GM12873 (cell line): ENCODE data around the gene ENOX2.

Experiments used
- TF ChIP-seq, protein P1 (sequence below): IDR thresholded peaks from 2 replicates; pipeline ENCODE4 v1.5.1; 2012; ENCODE audit warnings: low read depth, mild to moderate bottlenecking, moderate library complexity, low read length, control low read depth; ENCODE audit not compliant: insufficient read depth; ENCODE audit errors: missing control alignments

Gene ENOX2

DNA sequence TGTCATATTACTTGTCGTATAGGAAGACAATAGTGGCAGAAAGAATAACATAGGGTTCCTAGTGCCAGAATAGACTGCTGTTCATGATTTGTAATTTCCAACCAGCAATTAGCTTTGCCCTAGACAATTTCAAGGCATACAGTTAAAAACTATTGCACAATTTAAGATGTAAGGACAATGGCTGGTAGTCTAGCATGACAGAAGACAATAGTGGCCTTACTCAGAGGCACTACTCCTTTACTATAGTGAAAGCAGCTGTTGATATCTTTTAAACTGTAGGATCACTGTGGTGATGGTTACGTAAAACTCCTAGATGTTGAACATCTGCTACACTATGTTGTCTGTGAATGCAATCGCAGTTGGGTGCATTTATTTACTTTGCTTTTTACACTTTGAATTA is 266.7 kb downstream of the ENOX2 start:
- TF ChIP-seq, protein P1, sequence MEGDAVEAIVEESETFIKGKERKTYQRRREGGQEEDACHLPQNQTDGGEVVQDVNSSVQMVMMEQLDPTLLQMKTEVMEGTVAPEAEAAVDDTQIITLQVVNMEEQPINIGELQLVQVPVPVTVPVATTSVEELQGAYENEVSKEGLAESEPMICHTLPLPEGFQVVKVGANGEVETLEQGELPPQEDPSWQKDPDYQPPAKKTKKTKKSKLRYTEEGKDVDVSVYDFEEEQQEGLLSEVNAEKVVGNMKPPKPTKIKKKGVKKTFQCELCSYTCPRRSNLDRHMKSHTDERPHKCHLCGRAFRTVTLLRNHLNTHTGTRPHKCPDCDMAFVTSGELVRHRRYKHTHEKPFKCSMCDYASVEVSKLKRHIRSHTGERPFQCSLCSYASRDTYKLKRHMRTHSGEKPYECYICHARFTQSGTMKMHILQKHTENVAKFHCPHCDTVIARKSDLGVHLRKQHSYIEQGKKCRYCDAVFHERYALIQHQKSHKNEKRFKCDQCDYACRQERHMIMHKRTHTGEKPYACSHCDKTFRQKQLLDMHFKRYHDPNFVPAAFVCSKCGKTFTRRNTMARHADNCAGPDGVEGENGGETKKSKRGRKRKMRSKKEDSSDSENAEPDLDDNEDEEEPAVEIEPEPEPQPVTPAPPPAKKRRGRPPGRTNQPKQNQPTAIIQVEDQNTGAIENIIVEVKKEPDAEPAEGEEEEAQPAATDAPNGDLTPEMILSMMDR: no peak

DNA sequence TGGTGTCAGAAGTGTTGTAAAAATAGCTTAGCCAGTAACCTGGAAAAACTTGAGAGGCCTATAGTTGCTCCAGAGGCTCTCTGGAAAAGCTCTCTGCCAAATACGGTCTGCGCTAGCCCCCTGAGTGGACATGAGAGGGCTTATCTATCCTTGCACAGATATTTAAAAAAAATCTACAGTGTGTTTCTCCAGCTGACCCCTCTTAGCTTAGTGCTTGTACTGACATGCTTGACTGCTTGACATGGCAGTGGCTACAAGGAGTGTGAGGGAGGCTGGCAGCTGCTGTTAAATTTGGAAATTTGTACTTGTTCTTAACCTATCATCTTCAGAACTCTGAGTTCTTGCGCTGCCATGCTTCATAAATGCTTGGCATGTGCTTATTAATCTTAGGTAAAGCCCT is 272.0 kb downstream of the ENOX2 start:
- TF ChIP-seq, protein P1: no peak

DNA sequence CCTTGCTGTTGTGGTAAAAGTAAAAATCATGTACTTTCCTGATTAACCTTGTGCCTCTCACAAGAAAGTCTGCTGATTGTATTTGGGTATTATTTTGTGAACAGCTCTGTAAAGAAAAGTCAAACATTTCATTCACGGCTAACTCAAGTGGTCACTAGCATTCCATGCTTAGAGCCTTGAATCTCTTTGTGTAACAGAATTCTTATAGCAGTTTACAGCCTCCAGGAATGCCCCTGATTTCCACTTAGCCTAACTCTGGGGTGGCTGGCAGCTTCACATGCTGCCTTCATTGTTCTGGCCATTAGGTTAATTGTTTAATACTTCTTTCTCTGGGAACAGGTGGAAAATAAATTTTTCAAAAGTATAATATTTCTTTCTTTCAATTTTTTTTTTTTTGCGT is 274.5 kb downstream of the ENOX2 start:
- TF ChIP-seq, protein P1: no peak

DNA sequence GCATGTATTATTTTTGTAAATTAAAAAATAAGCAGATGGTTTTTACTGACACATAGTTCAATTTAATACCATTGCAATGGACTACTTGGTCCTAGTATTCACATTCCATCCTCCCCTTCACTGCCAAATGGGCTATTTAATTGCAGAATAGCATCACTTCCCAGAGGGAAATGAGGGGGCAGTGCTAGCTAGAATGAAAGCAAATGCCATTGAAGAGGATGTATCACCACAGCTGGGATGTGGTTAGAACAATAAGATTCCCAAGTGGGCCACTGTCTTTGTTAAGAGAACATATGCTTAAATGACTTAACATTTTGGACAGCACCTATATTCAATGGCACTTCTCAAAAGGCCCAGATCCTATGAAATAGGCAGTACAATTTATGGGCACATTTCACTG is 276.5 kb downstream of the ENOX2 start:
- TF ChIP-seq, protein P1: no peak

DNA sequence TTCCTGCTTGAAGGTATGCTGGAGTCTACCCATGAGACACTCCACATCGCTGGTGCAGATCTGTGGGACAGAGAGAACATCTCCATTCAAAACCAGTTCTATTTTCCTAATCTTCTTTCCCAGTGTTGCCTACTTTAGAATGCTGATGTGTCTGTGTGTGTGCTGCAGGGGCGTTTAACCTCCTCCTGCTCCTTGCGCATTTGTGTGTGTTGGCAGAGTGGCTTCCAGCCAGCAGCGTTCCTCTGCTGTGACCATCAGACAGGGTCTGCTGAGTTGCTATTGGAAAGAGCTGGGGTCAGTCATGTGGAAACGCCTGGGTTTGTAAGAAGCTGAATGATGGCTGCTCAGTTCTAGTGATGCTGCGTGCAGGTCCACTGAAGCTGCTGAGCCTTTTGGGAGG is 277.6 kb downstream of the ENOX2 start:
- TF ChIP-seq, protein P1: no peak

DNA sequence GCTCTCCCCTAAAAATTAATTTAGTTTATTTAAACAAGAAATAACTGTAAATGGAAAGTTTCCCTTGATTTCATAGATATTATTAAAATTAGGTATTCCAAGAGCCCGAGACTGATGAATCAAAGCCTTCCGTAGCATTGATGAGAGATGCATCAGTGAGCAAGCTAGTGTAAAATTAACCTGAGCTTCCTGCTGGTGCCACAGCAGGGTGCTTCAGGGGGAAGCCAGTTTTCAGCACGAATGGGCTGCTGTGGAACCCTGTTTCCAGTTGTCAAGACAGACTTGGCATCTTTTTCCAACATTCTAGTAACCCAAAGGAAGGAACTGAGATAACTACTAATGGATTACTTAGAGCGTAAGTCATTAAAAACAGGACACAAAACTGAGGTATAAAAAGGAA is 279.5 kb downstream of the ENOX2 start:
- TF ChIP-seq, protein P1: no peak

DNA sequence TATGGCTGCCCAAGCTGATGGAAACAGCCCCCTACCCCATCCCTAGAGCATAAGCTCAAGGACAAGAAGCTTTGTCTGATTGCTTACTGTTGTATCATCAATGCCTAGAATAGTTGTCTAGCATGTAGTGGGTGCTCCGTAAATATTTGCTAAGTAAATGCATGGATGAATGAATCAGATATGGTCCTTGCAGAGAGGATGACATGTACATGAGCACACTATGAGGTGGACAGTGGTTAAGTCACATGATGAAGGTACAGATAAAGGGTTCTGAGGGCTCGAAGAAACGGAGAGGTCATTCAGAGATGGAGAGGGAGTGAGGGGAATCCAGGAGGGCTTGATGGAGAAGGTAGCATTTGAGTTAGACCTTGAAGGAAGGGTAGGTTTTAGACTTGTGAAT is 287.1 kb downstream of the ENOX2 start:
- TF ChIP-seq, protein P1: no peak
